ENCODE measurements around the gene SCTR. TPM values are rescaled to one million over a fixed set of nuclear protein-coding genes. Genes with fewer than 3 reads are reported as not detected.

The SCTR gene
- total RNA-seq, 1 donor from 2014 or later: not detected

DNA sequence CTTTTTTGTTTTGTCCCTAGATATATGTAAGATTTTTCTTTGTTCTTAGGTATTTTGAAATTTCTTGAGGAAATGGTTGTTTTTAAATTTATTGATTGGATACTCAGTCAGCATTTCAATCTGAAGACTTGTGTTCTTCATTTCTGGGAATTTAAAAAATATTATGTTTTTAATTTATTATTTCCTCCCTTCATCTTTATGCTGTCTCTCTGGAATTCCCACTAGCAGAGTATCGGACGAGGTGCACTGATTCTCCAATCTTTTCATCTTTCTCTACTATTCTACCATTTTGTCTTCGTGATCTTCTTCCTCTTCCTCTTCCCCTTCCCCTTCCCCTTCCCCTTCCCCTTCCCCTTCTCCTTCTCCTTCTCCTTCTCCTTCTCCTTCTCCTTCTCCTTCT is 12.3 kb downstream of the SCTR start:
- Mint-ChIP-seq H3K27me3 (ENCODE audit: insufficient read depth, low read depth) (peaks cover 15% of the 10 kb centered on the region), H3K4me3 (no peak overlapping the region), H3K9me3 (peaks cover 4% of the 10 kb centered on the region), H3K4me1 (no peaks in the 10 kb centered on the region), H3K27ac (no peak overlapping the region), H3K36me3 (no peaks in the 10 kb centered on the region)
- Histone ChIP-seq H3K27ac (no peak overlapping the region), H3F3A (ENCODE audit: low read depth) (no peaks in the 10 kb centered on the region), H3K9ac (no peak overlapping the region), H3K4me1 (no peaks in the 10 kb centered on the region), H2AFZ (replicated peaks) (no peak overlapping the region), H3K4me3 (no peak overlapping the region), H3K9me3 (ENCODE audit: low read depth) (no peaks in the 10 kb centered on the region), H3K79me2 (ENCODE audit: low read depth) (no peaks in the 10 kb centered on the region), H4K20me1 (ENCODE audit: low read depth) (no peaks in the 10 kb centered on the region), H3K36me3 (no peaks in the 10 kb centered on the region), H3K27me3 (no peaks in the 10 kb centered on the region), H3K4me2 (no peak overlapping the region)
- TF ChIP-seq CTCF (IDR thresholded peaks at IDR 0.05) (no peak), EZH2phosphoT487 (IDR thresholded peaks at IDR 0.05) (no peak)
- DNase-seq (ENCODE audit: low spot score): no peak

GRCh38 chr2:119508756-119509155 is 15.5 kb downstream of the SCTR start:
- H3K79me2 ChIP-seq (ENCODE audit: low read depth): no peaks in the 10 kb centered on the region
- no peak overlapping the region for H3K4me2 ChIP-seq
- H3K36me3 ChIP-seq: no peaks in the 10 kb centered on the region
- peaks cover 2% of the 10 kb centered on the region for H3K27me3 Mint-ChIP-seq (ENCODE audit: insufficient read depth, low read depth)
- H2AFZ ChIP-seq (replicated peaks): no peak overlapping the region
- no peaks in the 10 kb centered on the region for H3K36me3 Mint-ChIP-seq
- no peak overlapping the region for H3K4me3 Mint-ChIP-seq
- no peaks in the 10 kb centered on the region for H3F3A ChIP-seq (ENCODE audit: low read depth)
- H3K9ac ChIP-seq: no peak overlapping the region
- no peaks in the 10 kb centered on the region for H4K20me1 ChIP-seq (ENCODE audit: low read depth)
- no peaks in the 10 kb centered on the region for H3K4me1 Mint-ChIP-seq
- no peak for TF ChIP-seq EZH2 (IDR thresholded peaks at IDR 0.05)
- TF ChIP-seq CTCF (IDR thresholded peaks at IDR 0.05): no peak
- TF ChIP-seq EZH2phosphoT487 (IDR thresholded peaks at IDR 0.05): no peak
- DNase-seq (ENCODE audit: low spot score): no peak
- no peaks in the 10 kb centered on the region for H3K4me1 ChIP-seq
- peaks cover 2% of the 10 kb centered on the region for H3K9me3 Mint-ChIP-seq
- H3K9me3 ChIP-seq (ENCODE audit: low read depth): no peaks in the 10 kb centered on the region
- H3K4me3 ChIP-seq: no peak overlapping the region
- H3K27me3 ChIP-seq: no peaks in the 10 kb centered on the region
- H3K27ac ChIP-seq: no peak overlapping the region
- no peak overlapping the region for H3K27ac Mint-ChIP-seq

DNA sequence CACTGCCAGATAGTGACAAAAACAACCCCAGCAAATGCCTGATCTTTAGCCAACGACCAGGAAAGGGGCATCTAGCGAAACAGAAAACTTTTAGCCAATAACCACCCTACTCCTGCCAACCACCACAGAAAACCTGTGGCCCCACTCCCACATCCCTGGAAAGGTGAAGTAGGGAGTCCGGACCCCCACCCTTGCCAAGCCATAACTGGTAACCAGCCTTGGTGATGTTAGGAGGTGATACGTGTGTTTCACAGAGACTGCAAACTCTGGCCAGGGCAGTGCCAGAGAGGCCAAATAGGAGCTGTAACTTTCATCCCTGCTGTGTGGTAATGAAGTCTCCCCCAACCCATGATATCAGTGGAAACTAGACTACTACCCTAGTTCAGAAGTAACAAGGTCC is 27.6 kb downstream of the SCTR start:
- H3K9me3 Mint-ChIP-seq: peaks cover 20% of the 10 kb centered on the region

More for the DNA sequence above, 27.6 kb downstream of the SCTR start:
- peaks cover 9% of the 10 kb centered on the region for H3K27me3 Mint-ChIP-seq (ENCODE audit: insufficient read depth, low read depth)
- no peak overlapping the region for H3K4me3 ChIP-seq
- no peaks in the 10 kb centered on the region for H3K36me3 ChIP-seq
- H3K27me3 ChIP-seq: no peaks in the 10 kb centered on the region
- H3K4me1 ChIP-seq: no peaks in the 10 kb centered on the region
- H3K36me3 Mint-ChIP-seq: no peaks in the 10 kb centered on the region
- H4K20me1 ChIP-seq (ENCODE audit: low read depth): no peaks in the 10 kb centered on the region
- H3K27ac Mint-ChIP-seq: no peak overlapping the region
- H3K79me2 ChIP-seq (ENCODE audit: low read depth): no peaks in the 10 kb centered on the region
- no peaks in the 10 kb centered on the region for H3K9me3 ChIP-seq (ENCODE audit: low read depth)
- H3K4me1 Mint-ChIP-seq: peaks cover 9% of the 10 kb centered on the region
- no peaks in the 10 kb centered on the region for H3F3A ChIP-seq (ENCODE audit: low read depth)
- no peak for DNase-seq (ENCODE audit: low spot score)
- no peak overlapping the region for H3K4me3 Mint-ChIP-seq
- TF ChIP-seq CTCF (IDR thresholded peaks at IDR 0.05) (no peak), EZH2 (IDR thresholded peaks at IDR 0.05) (no peak)
- no peak overlapping the region for H3K9ac ChIP-seq
- H3K27ac ChIP-seq: no peak overlapping the region
- no peak overlapping the region for H3K4me2 ChIP-seq
- H2AFZ ChIP-seq (replicated peaks): no peak overlapping the region
